Measurements from ENCODE around the gene SEC61A2.

SEC61A2 gene

DNA sequence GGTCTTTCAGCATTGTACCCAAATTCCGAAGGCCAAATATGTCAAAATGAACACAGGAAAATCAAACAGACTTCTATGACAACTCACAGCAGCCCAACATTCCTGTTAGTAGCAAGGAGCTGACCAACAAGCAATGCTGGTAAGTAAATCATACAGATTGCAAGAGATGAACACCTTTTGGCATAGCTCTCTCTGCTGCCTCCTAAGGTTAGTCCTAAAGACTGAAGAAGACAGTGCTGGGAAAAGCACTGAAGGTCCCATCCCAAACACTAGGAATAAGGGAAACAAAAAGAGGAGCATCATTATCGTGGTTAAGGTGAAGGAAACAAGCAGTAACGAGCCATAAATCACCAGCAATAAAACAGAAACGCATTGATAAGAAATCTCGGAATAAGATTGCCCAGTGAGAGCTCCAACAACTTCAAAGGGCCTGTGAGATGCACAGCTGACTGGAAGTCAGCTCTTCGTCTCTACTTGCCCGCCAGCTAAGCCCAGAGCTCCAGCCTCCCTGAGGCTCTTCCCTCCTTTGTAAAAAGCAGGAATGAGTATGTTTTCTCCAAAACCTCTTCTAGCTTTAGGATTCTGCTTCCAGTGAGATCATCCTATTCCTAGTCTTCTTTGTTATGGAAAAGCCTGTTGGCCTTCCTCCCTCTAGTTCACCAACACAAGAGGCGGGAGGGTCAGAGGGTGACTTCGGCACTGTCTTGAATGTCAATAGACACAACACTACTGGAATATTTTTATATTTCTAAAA lies 50.9 kb downstream of the SEC61A2 start:
- H3K4me3 Mint-ChIP-seq, result no peak overlapping the region
- H3K9me3 Mint-ChIP-seq, result no peaks in the 10 kb centered on the region
- peaks cover 41% of the 10 kb centered on the region for H3K4me1 Mint-ChIP-seq (ENCODE audit: low read depth)
- no peak overlapping the region for H3K27ac Mint-ChIP-seq
- no peaks in the 10 kb centered on the region for H3K27me3 Mint-ChIP-seq
- peaks cover 60% of the 10 kb centered on the region for H3K36me3 Mint-ChIP-seq (ENCODE audit: low read depth)

DNA sequence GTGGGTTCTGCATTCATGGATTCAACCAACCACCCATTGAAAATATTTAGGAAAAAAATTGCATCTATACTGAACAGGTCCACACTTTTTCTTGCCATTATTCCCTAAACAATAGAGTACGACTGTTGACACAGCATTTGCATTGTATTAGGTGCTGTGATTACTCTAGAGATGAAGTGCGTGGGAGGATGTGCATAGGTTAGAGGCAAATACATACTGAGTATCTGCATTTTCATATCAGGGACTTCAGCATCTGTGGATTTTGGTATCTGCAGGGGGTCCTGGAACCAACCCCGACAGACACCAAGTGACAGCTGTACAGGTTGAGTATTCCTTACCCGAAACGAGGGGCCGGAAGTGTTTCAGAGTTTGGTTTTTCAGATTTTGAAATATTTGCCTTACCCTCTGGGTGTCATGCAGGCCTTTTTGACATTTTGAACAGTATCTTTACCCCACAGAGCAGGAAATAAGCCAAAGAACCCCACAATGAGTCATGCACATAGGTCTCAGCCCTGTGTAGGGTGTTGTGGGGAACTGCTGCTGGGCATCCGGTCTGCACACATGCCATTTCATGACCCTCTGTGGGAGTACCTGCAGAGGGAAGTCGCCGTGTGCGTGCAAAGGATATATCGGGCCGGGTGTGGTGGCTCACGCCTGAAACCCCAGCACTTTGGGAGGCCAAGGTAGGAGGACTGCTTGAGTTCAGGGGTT lies 51.7 kb downstream of the SEC61A2 start:
- Mint-ChIP-seq H3K27me3 (no peaks in the 10 kb centered on the region), H3K36me3 (ENCODE audit: low read depth) (peaks cover 68% of the 10 kb centered on the region)

DNA sequence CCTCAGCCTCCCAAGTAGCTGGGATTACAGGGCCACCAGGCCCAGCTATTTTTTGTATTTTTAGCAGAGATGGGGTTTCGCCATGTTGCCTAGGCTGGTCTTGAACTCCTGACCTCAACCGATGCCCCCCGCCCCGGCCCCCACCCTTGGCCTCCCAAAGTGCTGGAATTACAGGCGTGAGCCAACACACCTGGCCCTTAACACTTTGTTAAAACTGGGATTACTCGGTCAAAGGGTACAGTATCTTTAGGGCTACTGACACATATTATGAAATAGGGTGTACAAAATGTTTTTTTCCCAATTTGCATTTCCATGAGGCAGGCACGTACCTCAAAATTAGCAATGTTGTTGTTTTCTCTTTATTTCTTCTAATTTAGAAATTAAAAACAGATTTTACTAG lies 54.7 kb downstream of the SEC61A2 start:
- no peaks in the 10 kb centered on the region for H3K9me3 Mint-ChIP-seq
- H3K4me1 Mint-ChIP-seq (ENCODE audit: low read depth), result peaks cover 48% of the 10 kb centered on the region
- no peak overlapping the region for H3K27ac Mint-ChIP-seq
- H3K27me3 Mint-ChIP-seq, result no peaks in the 10 kb centered on the region
- peaks cover 77% of the 10 kb centered on the region for H3K36me3 Mint-ChIP-seq (ENCODE audit: low read depth)
- no peak overlapping the region for H3K4me3 Mint-ChIP-seq

More for the DNA sequence above, 51.7 kb downstream of the SEC61A2 start:
- Mint-ChIP-seq H3K4me3 (no peak overlapping the region), H3K27ac (peak overlapping the region; percentile 84), H3K4me1 (ENCODE audit: low read depth) (peaks cover 48% of the 10 kb centered on the region), H3K9me3 (no peaks in the 10 kb centered on the region)

DNA sequence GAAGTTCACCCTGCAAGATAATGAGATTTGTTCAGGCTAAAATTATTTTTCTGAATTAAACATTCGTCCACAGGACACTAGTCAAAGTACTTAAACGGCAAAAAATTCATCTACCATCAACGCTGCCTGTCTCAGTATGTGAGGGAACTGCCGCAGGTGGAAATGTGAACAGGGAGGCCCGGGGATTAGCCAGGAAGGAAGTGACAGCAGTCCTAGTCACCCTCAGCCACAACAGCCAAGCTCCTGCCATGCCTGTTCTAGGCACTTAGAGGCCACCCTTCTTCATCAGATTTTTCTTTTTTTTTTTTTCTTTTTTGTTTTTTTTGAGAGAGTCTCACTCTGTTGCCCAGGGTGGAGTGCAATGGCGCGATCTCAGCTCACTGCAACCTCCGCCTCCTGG lies 56.8 kb downstream of the SEC61A2 start:
- no peak overlapping the region for H3K4me3 Mint-ChIP-seq

DNA sequence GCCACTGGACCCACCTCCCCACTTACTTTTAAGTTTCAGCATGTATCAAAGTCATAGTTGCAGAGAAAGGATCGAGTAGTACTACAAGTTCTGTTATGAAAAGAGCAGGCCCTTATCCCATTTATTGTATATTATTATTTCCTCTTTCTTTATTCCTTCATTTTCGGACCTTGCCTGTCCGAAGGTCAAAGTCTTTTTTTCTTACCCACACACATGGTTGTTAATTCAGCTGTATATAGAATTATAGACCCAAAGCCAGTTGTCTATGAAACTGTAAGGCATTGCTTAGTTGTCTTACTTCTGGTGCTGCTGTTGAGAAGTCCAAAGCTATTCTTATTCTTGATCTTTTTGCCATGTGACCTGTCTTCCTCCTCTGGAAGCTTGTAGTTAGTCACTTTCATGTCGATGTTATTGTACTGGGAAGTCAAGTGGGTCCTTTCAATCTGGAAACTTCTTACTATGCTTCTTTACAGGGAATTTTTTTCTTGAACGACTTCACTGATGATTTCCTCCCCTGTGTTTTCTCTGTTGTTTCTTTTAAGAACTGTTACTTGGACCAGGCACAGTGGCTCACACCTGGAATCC lies 57.9 kb downstream of the SEC61A2 start:
- H3K36me3 Mint-ChIP-seq (ENCODE audit: low read depth), result peaks cover 67% of the 10 kb centered on the region
- peaks cover 49% of the 10 kb centered on the region for H3K4me1 Mint-ChIP-seq (ENCODE audit: low read depth)
- no peaks in the 10 kb centered on the region for H3K27me3 Mint-ChIP-seq
- peak overlapping the region; percentile 3 for H3K27ac Mint-ChIP-seq
- no peak overlapping the region for H3K4me3 Mint-ChIP-seq
- H3K9me3 Mint-ChIP-seq, result no peaks in the 10 kb centered on the region

More for the DNA sequence above, 56.8 kb downstream of the SEC61A2 start:
- Mint-ChIP-seq H3K4me1 (ENCODE audit: low read depth) (peaks cover 42% of the 10 kb centered on the region), H3K36me3 (ENCODE audit: low read depth) (peaks cover 72% of the 10 kb centered on the region), H3K27me3 (no peaks in the 10 kb centered on the region), H3K9me3 (no peaks in the 10 kb centered on the region), H3K27ac (peak overlapping the region; percentile 46)

DNA sequence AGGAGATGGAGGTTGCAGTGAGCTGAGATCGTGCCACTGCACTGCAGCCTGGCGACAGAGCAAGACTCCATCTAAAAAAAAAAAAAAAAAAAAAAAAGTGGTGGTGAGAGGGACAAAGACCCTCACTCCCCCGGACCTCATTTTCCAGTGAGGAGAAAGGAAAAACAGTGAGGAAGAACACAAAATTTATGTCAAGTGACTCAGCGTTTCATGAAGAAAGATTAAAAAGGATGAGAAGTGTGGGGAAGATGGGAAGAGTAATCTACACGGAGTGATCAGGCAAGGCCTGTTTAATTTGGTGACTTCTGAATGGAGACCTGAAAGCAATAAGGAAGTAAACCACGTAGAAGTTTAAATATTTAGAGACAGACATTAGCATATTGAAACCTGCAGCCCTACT lies 59.2 kb downstream of the SEC61A2 start:
- Mint-ChIP-seq H3K27me3 (no peaks in the 10 kb centered on the region), H3K4me1 (ENCODE audit: low read depth) (peaks cover 58% of the 10 kb centered on the region), H3K4me3 (no peak overlapping the region), H3K9me3 (no peaks in the 10 kb centered on the region), H3K36me3 (ENCODE audit: low read depth) (peaks cover 63% of the 10 kb centered on the region), H3K27ac (no peak overlapping the region)

DNA sequence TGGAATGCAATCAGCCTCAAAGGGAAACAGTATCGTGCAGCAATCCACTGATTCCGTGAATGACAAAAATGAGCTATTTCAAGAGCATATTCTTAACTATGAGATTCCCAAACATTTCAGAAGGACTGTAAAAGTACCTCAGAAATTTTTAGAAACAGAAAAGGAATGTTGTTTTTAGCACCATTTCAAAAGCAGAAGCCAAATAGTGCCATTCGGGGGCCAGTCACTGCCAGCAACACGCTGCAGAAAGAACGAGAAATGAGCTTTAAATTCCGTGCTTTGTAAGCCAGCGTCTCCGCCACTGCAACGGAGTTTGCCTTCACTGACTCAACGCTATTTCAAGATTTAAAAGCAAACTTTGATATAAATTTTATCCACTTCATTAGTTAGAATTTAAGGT lies 59.9 kb downstream of the SEC61A2 start:
- Mint-ChIP-seq H3K9me3 (no peaks in the 10 kb centered on the region), H3K4me3 (no peak overlapping the region), H3K27ac (no peak overlapping the region), H3K27me3 (no peaks in the 10 kb centered on the region), H3K4me1 (ENCODE audit: low read depth) (peaks cover 64% of the 10 kb centered on the region), H3K36me3 (ENCODE audit: low read depth) (peaks cover 65% of the 10 kb centered on the region)

DNA sequence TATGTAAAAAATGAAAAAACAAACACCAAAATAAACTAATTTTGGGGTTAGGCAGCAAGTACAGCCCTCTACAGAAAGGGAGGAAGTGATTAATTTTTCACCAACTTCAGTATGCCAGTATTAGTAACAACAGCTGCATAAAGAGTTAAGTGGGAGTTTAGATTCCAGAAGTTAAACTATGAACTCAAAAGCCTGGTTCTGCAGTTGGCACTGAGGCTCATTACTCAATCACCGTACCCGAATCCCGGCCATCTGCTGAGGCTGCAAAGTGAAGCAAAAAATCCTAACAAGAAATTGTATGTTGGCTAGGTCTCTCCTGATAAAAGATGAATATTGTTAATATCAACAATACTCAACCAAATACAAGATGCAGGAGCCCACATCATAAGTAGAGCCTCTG lies 62.2 kb downstream of the SEC61A2 start:
- no peak overlapping the region for H3K4me3 Mint-ChIP-seq
- no peaks in the 10 kb centered on the region for H3K27me3 Mint-ChIP-seq
- H3K36me3 Mint-ChIP-seq (ENCODE audit: low read depth), result peaks cover 52% of the 10 kb centered on the region
- H3K4me1 Mint-ChIP-seq (ENCODE audit: low read depth), result peaks cover 63% of the 10 kb centered on the region
- peak overlapping the region; percentile 26 for H3K27ac Mint-ChIP-seq
- no peaks in the 10 kb centered on the region for H3K9me3 Mint-ChIP-seq

DNA sequence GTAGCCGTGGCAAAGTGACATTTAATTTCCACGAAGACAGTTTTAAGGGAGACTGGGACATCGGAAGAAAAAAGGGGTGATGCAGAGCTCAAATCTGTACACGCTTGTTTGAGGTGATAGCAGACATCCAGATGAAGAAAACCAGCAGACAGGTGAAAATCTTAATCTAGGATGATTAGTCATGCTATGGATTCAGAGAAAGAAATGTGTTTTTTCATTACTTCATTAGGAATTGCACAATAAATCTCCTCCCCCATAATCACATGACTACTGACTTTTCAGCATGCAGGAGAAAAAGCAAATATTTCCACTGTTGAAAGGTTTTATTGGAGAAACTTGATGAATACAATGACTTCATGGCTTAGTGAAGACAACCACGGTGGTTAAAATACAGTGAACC lies 63.7 kb downstream of the SEC61A2 start:
- Mint-ChIP-seq H3K4me3 (peak overlapping the region; percentile 5), H3K9me3 (no peaks in the 10 kb centered on the region), H3K36me3 (ENCODE audit: low read depth) (peaks cover 44% of the 10 kb centered on the region), H3K27ac (peak overlapping the region; percentile 10), H3K4me1 (ENCODE audit: low read depth) (peaks cover 62% of the 10 kb centered on the region), H3K27me3 (no peaks in the 10 kb centered on the region)

DNA sequence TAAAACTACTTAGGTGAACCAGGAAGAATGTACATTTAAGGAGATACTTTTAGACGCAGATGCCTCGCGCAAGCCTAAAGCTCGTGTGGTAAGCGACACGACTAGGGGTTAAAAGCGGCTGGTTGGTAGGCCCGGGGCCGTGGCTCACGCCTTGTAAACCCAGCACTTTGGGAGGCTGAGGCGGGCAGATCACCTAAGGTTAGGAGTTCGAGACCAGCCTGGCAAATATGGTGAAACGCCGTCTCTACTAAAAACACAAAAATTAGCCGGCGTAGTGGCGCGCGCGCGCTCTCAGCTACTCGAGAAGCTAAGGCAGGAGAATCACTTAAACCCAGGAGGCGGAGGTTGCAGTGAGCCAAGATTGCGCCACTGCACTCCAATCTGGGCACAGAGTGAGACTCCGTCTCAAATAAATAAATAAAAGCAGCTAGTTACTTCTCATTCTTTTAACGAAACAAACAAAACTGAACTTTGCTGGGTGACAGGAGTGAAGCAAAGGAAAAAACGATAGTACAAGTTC lies 65.3 kb downstream of the SEC61A2 start:
- peaks cover 54% of the 10 kb centered on the region for H3K36me3 Mint-ChIP-seq (ENCODE audit: low read depth)
- H3K4me3 Mint-ChIP-seq, result peak overlapping the region; percentile 97
- H3K9me3 Mint-ChIP-seq, result no peaks in the 10 kb centered on the region
- H3K4me1 Mint-ChIP-seq (ENCODE audit: low read depth), result peaks cover 73% of the 10 kb centered on the region
- H3K27ac Mint-ChIP-seq, result peak overlapping the region; percentile 98
- H3K27me3 Mint-ChIP-seq, result no peaks in the 10 kb centered on the region

DNA sequence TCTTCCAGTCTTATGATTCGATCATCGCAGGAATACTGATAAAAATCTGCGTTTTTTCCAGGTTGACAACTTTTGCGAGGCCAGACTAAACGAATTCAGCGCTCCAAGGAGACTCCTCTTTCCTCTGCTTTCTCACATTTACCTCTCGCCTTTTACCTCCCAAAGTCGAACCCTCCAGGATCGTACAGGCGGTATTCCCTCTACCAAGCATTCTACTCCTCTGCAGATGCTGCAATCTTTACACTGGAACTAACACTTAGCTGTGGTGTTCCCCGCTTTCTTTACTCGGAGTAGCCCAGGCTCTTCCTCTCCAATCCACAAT lies 65.8 kb downstream of the SEC61A2 start:
- peak overlapping the region; percentile 98 for H3K27ac Mint-ChIP-seq

DNA sequence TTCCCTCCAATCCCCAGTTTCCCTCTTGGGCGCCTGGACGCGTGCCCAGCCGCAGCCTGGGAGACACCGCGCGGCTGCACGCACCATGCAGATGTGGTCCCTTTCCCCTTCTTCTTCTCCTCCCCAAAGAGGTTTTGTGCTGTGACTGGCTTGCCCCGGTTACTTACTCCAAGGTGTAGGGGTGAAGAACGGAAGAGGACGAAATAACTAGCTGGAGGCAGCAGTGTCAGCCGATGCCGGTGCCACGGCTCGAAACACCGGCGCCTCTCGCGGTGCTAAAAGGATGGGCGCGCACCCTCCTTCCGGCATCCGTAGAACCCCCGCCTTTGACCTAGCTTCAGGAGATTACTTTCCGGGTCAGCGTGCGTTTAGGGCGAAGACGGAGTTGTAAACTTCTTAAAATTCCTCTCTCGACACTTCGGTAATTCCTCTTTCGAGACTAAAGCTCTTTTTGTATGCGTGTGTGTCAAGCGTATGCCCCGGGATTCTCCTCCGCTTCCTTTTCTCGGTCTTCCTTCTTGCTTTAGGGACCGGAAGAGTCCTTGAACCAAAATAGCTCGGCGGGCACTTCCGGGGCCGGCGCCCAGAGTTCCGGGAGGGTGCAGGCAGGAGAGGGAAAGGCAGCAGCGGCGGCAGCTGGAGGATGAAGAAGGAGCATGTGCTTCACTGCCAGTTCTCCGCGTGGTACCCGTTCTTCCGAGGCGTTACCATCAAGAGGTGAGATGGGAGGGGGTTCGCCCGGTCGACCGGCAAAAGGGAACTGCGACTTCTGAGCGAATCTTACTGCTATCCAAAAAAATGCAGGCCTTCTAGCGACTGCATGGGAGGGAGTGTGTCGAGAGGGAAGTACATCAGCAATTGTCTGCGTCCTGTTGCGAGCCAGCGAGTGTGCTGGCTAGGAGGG lies 66.4 kb downstream of the SEC61A2 start, which contains the start of the genes CDC123 and NUDT5:
Gene CDC123 (plus strand): TSS at position 586 of the 904 bp plus-strand sequence. CDS start 58 bp downstream, at position 644.
Gene NUDT5 (minus strand): TSS at position 289 of the 904 bp plus-strand sequence. CDS start 9,600 bp downstream, outside the sequence.
- Mint-ChIP-seq H3K27ac (peak within 1 kb of the TSS; percentile 98), H3K36me3 (ENCODE audit: low read depth) (peaks cover 54% of the 10 kb centered on the region), H3K4me3 (peak within 1 kb of the TSS; percentile 97), H3K9me3 (no peaks in the 10 kb centered on the region), H3K4me1 (ENCODE audit: low read depth) (peaks cover 69% of the 10 kb centered on the region), H3K27me3 (no peaks in the 10 kb centered on the region)

More for the DNA sequence above, 65.8 kb downstream of the SEC61A2 start:
- H3K4me1 Mint-ChIP-seq (ENCODE audit: low read depth), result peaks cover 70% of the 10 kb centered on the region
- H3K36me3 Mint-ChIP-seq (ENCODE audit: low read depth), result peaks cover 51% of the 10 kb centered on the region
- H3K4me3 Mint-ChIP-seq, result peak overlapping the region; percentile 97
- no peaks in the 10 kb centered on the region for H3K27me3 Mint-ChIP-seq
- H3K9me3 Mint-ChIP-seq, result no peaks in the 10 kb centered on the region

DNA sequence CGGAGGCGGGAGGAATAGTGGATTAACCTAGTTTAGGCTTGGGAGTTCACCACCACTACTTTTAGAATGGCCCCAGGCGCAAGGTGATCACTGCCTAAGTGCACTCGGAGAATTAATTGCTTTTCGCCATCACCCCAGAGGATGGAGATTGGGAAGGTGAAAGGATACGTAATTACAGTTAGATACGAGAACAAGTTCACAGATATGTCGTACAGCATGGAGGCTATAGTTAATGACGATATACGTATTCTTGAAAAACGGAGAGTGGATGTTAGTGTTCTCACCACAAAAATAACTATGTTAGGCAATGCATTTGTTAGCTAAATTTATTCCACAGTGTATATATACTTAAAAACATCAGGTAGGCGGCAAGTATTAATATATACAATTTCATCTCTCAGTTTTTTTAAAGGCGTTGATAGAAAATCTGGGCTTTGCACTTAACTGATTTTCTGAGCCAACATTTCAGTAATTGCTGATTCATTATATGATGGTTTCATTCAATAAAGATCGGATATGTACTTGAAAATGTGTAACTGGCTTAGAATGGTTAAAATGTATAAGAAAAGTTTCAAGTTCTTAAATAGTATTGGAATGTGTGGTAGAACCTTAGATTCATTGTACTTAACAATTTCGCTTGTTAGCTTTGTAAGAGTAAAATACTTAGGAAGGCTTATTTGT lies 67.2 kb downstream of the SEC61A2 start:
- Mint-ChIP-seq H3K4me1 (ENCODE audit: low read depth) (peaks cover 70% of the 10 kb centered on the region), H3K27ac (peak overlapping the region; percentile 98), H3K9me3 (no peaks in the 10 kb centered on the region), H3K27me3 (no peaks in the 10 kb centered on the region), H3K4me3 (peak overlapping the region; percentile 97), H3K36me3 (ENCODE audit: low read depth) (peaks cover 62% of the 10 kb centered on the region)

DNA sequence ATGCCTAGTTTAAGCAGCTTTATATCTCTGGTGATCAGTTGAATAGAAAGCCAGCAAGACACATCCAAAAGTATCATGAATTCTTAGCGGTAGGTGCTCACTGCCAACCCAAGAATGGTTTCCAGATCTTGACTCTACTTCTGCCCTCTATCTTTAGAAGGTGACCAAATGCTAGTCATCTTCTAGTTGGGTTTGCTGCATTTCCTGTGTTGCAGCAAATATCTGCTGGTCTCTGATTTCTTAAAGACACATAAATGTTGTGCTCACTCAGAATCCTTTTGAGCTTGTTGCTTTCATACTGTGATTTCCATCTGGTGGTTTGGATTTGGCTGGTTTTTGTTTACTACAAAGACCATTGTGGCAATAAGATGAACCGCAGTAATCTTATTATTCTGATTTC lies 68.7 kb downstream of the SEC61A2 start:
- Mint-ChIP-seq H3K4me1 (ENCODE audit: low read depth) (peaks cover 72% of the 10 kb centered on the region), H3K27me3 (no peaks in the 10 kb centered on the region), H3K4me3 (peak overlapping the region; percentile 71), H3K27ac (no peak overlapping the region), H3K9me3 (no peaks in the 10 kb centered on the region), H3K36me3 (ENCODE audit: low read depth) (peaks cover 64% of the 10 kb centered on the region)

All from stimulated activated naive CD8-positive, alpha-beta T cell treated with anti-CD3 and anti-CD28 coated beads, Interleukin-15, Interleukin-2, amounts not matched to agents 100 ng/mL and 50 ng/mL, for 24 hours (primary cell).